Measurements from ENCODE around the gene SERPINB11.
"Not testable (repeated sequence)": the region's sequence is repeated elsewhere in the genome, so short reads cannot be mapped to it uniquely, and the experiment has no call there.

Gene SERPINB11

GRCh38 chr18:63753676-63754075, 50.9 kb downstream of the SERPINB11 start:
- no peak for DNase-seq (ENCODE audit: low read depth)
- TF ChIP-seq CTCF (IDR thresholded peaks at IDR 0.05; ENCODE audit: low read depth, low read length) (no peak), POLR2A (IDR thresholded peaks at IDR 0.05; ENCODE audit: extremely low read depth, insufficient read length) (no peak), MAX (IDR thresholded peaks at IDR 0.05; ENCODE audit: low read depth, low read length) (no peak), MYC (IDR thresholded peaks at IDR 0.05; ENCODE audit: low read depth, low read length) (no peak)
- H3K4me3 ChIP-seq (ENCODE audit: low read depth, low read length): no peak overlapping the region

- no peak overlapping the region for H3K4me3 ChIP-seq (ENCODE audit: low read depth, low read length)
- TF ChIP-seq CTCF (IDR thresholded peaks at IDR 0.05; ENCODE audit: low read depth, low read length) (no peak), MYC (IDR thresholded peaks at IDR 0.05; ENCODE audit: low read depth, low read length) (no peak), MAX (IDR thresholded peaks at IDR 0.05; ENCODE audit: low read depth, low read length) (no peak), POLR2A (IDR thresholded peaks at IDR 0.05; ENCODE audit: extremely low read depth, insufficient read length) (no peak)
- DNase-seq (ENCODE audit: low read depth): no peak
Measured at GRCh38 chr18:63757541-63757940, 54.8 kb downstream of the SERPINB11 start.

GRCh38 chr18:63758615-63759240, 56.0 kb downstream of the SERPINB11 start:
- no peak overlapping the region for H3K4me3 ChIP-seq (ENCODE audit: low read depth, low read length)
- no peak for DNase-seq (ENCODE audit: low read depth)
- TF ChIP-seq CTCF (IDR thresholded peaks at IDR 0.05; ENCODE audit: low read depth, low read length) (no peak), MAX (IDR thresholded peaks at IDR 0.05; ENCODE audit: low read depth, low read length) (no peak), POLR2A (IDR thresholded peaks at IDR 0.05; ENCODE audit: extremely low read depth, insufficient read length) (no peak), MYC (IDR thresholded peaks at IDR 0.05; ENCODE audit: low read depth, low read length) (no peak)

GRCh38 chr18:63759786-63760185, 57.0 kb downstream of the SERPINB11 start:
- H3K4me3 ChIP-seq (ENCODE audit: low read depth, low read length); DNase-seq (ENCODE audit: low read depth): not testable (repeated sequence)

- DNase-seq (ENCODE audit: low read depth): no peak
- TF ChIP-seq MAX (IDR thresholded peaks at IDR 0.05; ENCODE audit: low read depth, low read length) (no peak), CTCF (IDR thresholded peaks at IDR 0.05; ENCODE audit: low read depth, low read length) (no peak), MYC (IDR thresholded peaks at IDR 0.05; ENCODE audit: low read depth, low read length) (no peak), POLR2A (IDR thresholded peaks at IDR 0.05; ENCODE audit: extremely low read depth, insufficient read length) (no peak)
- H3K4me3 ChIP-seq (ENCODE audit: low read depth, low read length): no peak overlapping the region
Measured at GRCh38 chr18:63762518-63762917, 59.8 kb downstream of the SERPINB11 start.

GRCh38 chr18:63763831-63764600, 61.3 kb downstream of the SERPINB11 start:
- no peak overlapping the region for H3K4me3 ChIP-seq (ENCODE audit: low read depth, low read length)
- no peak for DNase-seq (ENCODE audit: low read depth)
- TF ChIP-seq CTCF (IDR thresholded peaks at IDR 0.05; ENCODE audit: low read depth, low read length) (no peak), MYC (IDR thresholded peaks at IDR 0.05; ENCODE audit: low read depth, low read length) (no peak)

All from NB4 (cell line).